Trophoblast cell (in vitro differentiated cells and primary cell): ENCODE data around the gene SLC4A8.
"Not testable (repeated sequence)": the region's sequence is repeated elsewhere in the genome, so short reads cannot be mapped to it uniquely, and the experiment has no call there.

ENCODE experiments used
- DNase-seq, 2 donors: peaks; one replicate each; pipeline ENCODE4 v3.0.0-alpha.2; 2016
- H2AFZ ChIP-seq: 2 replicates; pipeline ENCODE4 v1.6.1; 2013; ENCODE audit warnings: low read length, moderate library complexity, mild to moderate bottlenecking; ENCODE audit not compliant: insufficient read depth, poor library complexity
- H2AK5ac ChIP-seq: 2 replicates; pipeline ENCODE4 v1.6.1; 2013; ENCODE audit warnings: mild to moderate bottlenecking, low read length
- H2BK120ac ChIP-seq: 2 replicates; pipeline ENCODE4 v1.6.1; 2013; ENCODE audit warnings: low read length, mild to moderate bottlenecking, moderate library complexity; ENCODE audit not compliant: insufficient read depth, poor library complexity
- H2BK12ac ChIP-seq: 2 replicates; pipeline ENCODE4 v1.6.1; 2013; ENCODE audit warnings: mild to moderate bottlenecking, low read length, moderate library complexity
- H2BK5ac ChIP-seq: 2 replicates; pipeline ENCODE4 v1.6.1; 2013; ENCODE audit warnings: low read length, low read depth, moderate library complexity, mild to moderate bottlenecking; ENCODE audit not compliant: poor library complexity
- H3K14ac ChIP-seq: 2 replicates; pipeline ENCODE4 v1.6.1; 2013; ENCODE audit warnings: mild to moderate bottlenecking, low read length
- H3K18ac ChIP-seq: 2 replicates; pipeline ENCODE4 v1.6.1; 2013; ENCODE audit warnings: mild to moderate bottlenecking, low read length
- H3K23ac ChIP-seq: 2 replicates; pipeline ENCODE4 v1.6.1; 2013; ENCODE audit warnings: low read length
- H3K27ac ChIP-seq: 2 replicates; pipeline ENCODE4 v1.5.1; 2013; ENCODE audit warnings: low read depth, mild to moderate bottlenecking, inconsistent platforms, low read length, moderate library complexity
- H3K27me3 ChIP-seq: 2 replicates; pipeline ENCODE4 v1.6.1; 2013; ENCODE audit warnings: inconsistent platforms, mild to moderate bottlenecking, low read length, moderate library complexity; ENCODE audit not compliant: insufficient read depth
- H3K36me3 ChIP-seq, 2 experiments: 1 replicate in 1 of 2; 2 replicates in 1 of 2; pipeline ENCODE4 v1.6.1; 2013; ENCODE audit warnings: low read length in 2 of 2, mild to moderate bottlenecking in 2 of 2, moderate library complexity in 1 of 2; ENCODE audit not compliant: insufficient read depth in 2 of 2, control insufficient read depth in 1 of 2
- H3K4ac ChIP-seq: 2 replicates; pipeline ENCODE4 v1.6.1; 2013; ENCODE audit warnings: low read depth, mild to moderate bottlenecking, low read length, moderate library complexity
- H3K4me1 ChIP-seq, 2 experiments: 1 replicate in 1 of 2; 2 replicates in 1 of 2; pipeline ENCODE4 v1.6.1; 2013; ENCODE audit warnings: low read length in 2 of 2, mild to moderate bottlenecking in 2 of 2, moderate library complexity in 1 of 2; ENCODE audit not compliant: insufficient read depth in 2 of 2, control insufficient read depth in 1 of 2
- H3K4me2 ChIP-seq: 2 replicates; pipeline ENCODE4 v1.6.1; 2013; ENCODE audit warnings: inconsistent platforms, mild to moderate bottlenecking, low read length, moderate library complexity
- H3K4me3 ChIP-seq: 2 replicates; pipeline ENCODE4 v1.5.1; 2013; ENCODE audit warnings: mild to moderate bottlenecking, low read depth, low read length, inconsistent platforms
- H3K79me1 ChIP-seq: one replicate; pipeline ENCODE4 v1.6.1; 2013; ENCODE audit warnings: low read length
- H3K79me2 ChIP-seq: 2 replicates; pipeline ENCODE4 v1.6.1; 2013; ENCODE audit warnings: low read length, mild to moderate bottlenecking; ENCODE audit not compliant: control insufficient read depth, insufficient read depth, poor library complexity
- H3K9ac ChIP-seq: 2 replicates; pipeline ENCODE4 v1.6.1; 2013; ENCODE audit warnings: mild to moderate bottlenecking, low read length
- H3K9me3 ChIP-seq: 2 replicates; pipeline ENCODE4 v1.6.1; 2013; ENCODE audit warnings: low read depth, mild to moderate bottlenecking, control low read depth, inconsistent platforms, low read length; ENCODE audit not compliant: insufficient read depth
- H4K12ac ChIP-seq: 2 replicates; pipeline ENCODE4 v1.6.1; 2013; ENCODE audit warnings: low read depth, mild to moderate bottlenecking, low read length, moderate library complexity
- H4K8ac ChIP-seq: 2 replicates; pipeline ENCODE4 v1.6.1; 2013; ENCODE audit warnings: low read depth, mild to moderate bottlenecking, low read length, moderate library complexity
- H4K91ac ChIP-seq: one replicate; pipeline ENCODE4 v1.6.1; 2013; ENCODE audit warnings: low read depth, mild to moderate bottlenecking, low read length, moderate library complexity
- WGBS: extraction: QIAGEN DNeasy Blood & Tissue Kit; methylation state at CpG from one replicate; pipeline ENCODE4 v1.1.7; 2013; ENCODE audit warnings: missing lambda C conversion rate; ENCODE audit not compliant: insufficient read length, insufficient coverage; ENCODE audit errors: extremely low coverage; 5-methylcytosine and 5-hydroxymethylcytosine counted together

SLC4A8 gene

DNA sequence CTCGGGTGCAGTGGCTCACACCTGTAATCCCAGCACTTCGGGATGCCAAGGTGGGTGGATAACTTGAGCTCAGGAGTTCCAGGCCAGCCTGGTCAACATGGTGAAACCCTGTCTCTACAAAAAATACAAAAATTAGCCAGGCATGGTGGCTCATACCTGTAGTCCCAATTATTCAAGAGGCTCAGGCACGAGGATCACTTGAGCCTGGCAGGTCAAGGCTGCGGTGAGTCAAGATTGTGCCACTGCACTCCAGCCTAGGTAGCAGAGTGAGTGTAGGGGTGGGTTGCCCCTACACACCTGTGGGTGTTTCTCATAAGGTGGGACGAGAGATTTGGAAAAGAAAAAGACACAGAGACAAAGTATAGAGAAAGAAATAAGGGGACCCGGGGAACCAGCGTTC, 29.4 kb downstream of the SLC4A8 start:
- not testable (repeated sequence) for H3K9ac ChIP-seq, H2AK5ac ChIP-seq, H2BK5ac ChIP-seq, H3K79me2 ChIP-seq, H3K27me3 ChIP-seq, H2BK12ac ChIP-seq, H3K27ac ChIP-seq, H4K12ac ChIP-seq, H2AFZ ChIP-seq, H3K23ac ChIP-seq, H3K9me3 ChIP-seq, H3K79me1 ChIP-seq, H3K18ac ChIP-seq, H3K4me3 ChIP-seq, H3K14ac ChIP-seq, H3K4ac ChIP-seq, H4K8ac ChIP-seq, H2BK120ac ChIP-seq, H3K4me2 ChIP-seq, H3K4me1 ChIP-seq, H4K91ac ChIP-seq
- peaks cover 21 to 49% of the 10 kb centered on the region in 2 experiments for H3K36me3 ChIP-seq
- DNase-seq, result peak; percentile 31 to 49
- no CpG with 5 or more reads among the region's 7 CpGs for WGBS

DNA sequence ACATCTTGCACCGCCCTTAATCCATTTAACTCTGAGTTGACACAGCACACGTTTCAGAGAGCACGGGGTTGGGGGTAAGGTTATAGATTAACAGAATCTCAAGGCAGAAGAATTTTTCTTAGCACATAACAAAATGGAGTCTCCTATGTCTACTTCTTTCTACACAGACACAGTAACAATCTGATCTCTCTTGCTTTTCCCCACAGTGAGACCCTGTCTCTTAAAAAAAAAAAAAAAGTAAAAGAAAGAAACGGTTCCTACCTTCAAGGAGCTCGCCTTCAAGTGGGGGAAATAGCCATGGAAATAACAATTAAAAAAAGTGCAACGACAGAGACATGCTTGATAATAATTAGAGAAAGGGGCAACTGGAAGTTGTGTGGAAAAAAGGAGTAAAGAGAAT, 30.4 kb downstream of the SLC4A8 start:
- H2BK5ac ChIP-seq, H3K4me2 ChIP-seq, H3K79me1 ChIP-seq, H2AFZ ChIP-seq, H4K12ac ChIP-seq, H3K14ac ChIP-seq, H3K4me3 ChIP-seq, H3K79me2 ChIP-seq, H2BK12ac ChIP-seq, H3K4me1 ChIP-seq, H3K27me3 ChIP-seq, DNase-seq, H4K8ac ChIP-seq, H3K23ac ChIP-seq, H3K27ac ChIP-seq, H2BK120ac ChIP-seq, H3K18ac ChIP-seq, H2AK5ac ChIP-seq, H3K4ac ChIP-seq, H3K9me3 ChIP-seq, H3K9ac ChIP-seq, H4K91ac ChIP-seq: not testable (repeated sequence)
- peaks cover 28 to 54% of the 10 kb centered on the region in 2 experiments for H3K36me3 ChIP-seq
- WGBS, result no CpG with 5 or more reads among the region's 6 CpGs

GRCh38 chr12:51458635-51459034, 34.0 kb downstream of the SLC4A8 start:
- Histone ChIP-seq H2BK120ac (no peak overlapping the region), H3K4ac (no peak overlapping the region), H3K9me3 (no peaks in the 10 kb centered on the region), H3K9ac (no peak overlapping the region), H3K4me1 (no peaks in the 10 kb centered on the region), H4K12ac (no peak overlapping the region), H3K4me2 (no peak overlapping the region), H3K79me1 (no peaks in the 10 kb centered on the region), H2AK5ac (no peak overlapping the region), H3K23ac (no peak overlapping the region), H3K27me3 (no peaks in the 10 kb centered on the region), H3K27ac (no peak overlapping the region), H2AFZ (no peak overlapping the region), H3K14ac (no peak overlapping the region), H2BK5ac (no peak overlapping the region), H4K8ac (no peak overlapping the region), H2BK12ac (no peak overlapping the region), H3K18ac (no peak overlapping the region), H3K4me3 (no peak overlapping the region), H3K36me3 (peaks cover 29 to 59% of the 10 kb centered on the region in 2 experiments), H4K91ac (no peak overlapping the region), H3K79me2 (no peaks in the 10 kb centered on the region)
- no peak for DNase-seq

DNA sequence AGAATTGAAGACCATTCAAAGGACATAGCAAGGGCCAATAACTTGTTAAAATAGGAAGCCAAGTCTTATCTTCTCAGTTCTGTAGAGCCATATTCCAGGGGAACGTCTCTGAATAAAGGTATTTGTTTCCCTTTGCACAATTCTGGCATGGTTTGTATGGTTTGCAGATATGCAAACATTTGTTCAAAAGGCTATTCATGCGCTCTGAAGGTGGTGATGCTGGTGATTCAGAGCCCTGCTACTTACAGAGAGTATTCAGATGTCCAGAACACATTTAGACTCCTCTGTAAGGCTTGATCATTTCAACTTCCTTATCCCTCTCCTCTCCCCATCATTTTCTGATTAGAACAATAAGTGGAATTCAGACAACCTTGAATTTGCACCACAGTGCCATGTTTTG, 35.9 kb downstream of the SLC4A8 start:
- H3K27ac ChIP-seq, result no peak overlapping the region
- H3K79me1 ChIP-seq, result no peaks in the 10 kb centered on the region
- no peak overlapping the region for H2AK5ac ChIP-seq
- no peak overlapping the region for H3K18ac ChIP-seq
- no peak for DNase-seq
- no peak overlapping the region for H2BK120ac ChIP-seq
- H3K4me3 ChIP-seq, result no peak overlapping the region
- H2AFZ ChIP-seq, result no peak overlapping the region
- H3K4ac ChIP-seq, result no peak overlapping the region
- no peak overlapping the region for H2BK12ac ChIP-seq
- no peak overlapping the region for H3K14ac ChIP-seq
- H3K23ac ChIP-seq, result no peak overlapping the region
- H3K4me2 ChIP-seq, result no peak overlapping the region
- H3K36me3 ChIP-seq, result peaks cover 25 to 65% of the 10 kb centered on the region in 2 experiments
- no peak overlapping the region for H2BK5ac ChIP-seq
- no peak overlapping the region for H3K9ac ChIP-seq
- no peaks in the 10 kb centered on the region for H3K4me1 ChIP-seq
- no CpG with 5 or more reads among the region's 2 CpGs for WGBS
- no peaks in the 10 kb centered on the region for H3K79me2 ChIP-seq
- H3K27me3 ChIP-seq, result no peaks in the 10 kb centered on the region
- no peak overlapping the region for H4K91ac ChIP-seq
- H4K8ac ChIP-seq, result no peak overlapping the region
- H4K12ac ChIP-seq, result no peak overlapping the region
- no peaks in the 10 kb centered on the region for H3K9me3 ChIP-seq
